SK-N-SH (cell line): ENCODE data around the gene PODXL2. TPM values are rescaled to one million over a fixed set of nuclear protein-coding genes. Genes with fewer than 3 reads are reported as not detected.

Source experiments
- CTCF ChIA-PET: fragments of 300-600, 350-600 bp; formaldehyde crosslinking; extraction: SDS; loops from one replicate; lab custom pipeline; 2021; lab: Yijun Ruan, JAX
- POLR2A ChIA-PET: fragments of 350-600 bp; sonication (Branson Sonifier 250); formaldehyde crosslinking; extraction: SDS; loops from one replicate; lab custom pipeline; 2020; ENCODE audit warnings: antibody characterized with exemption, inconsistent platforms; lab: Yijun Ruan, JAX
- DNase-seq: peaks from one replicate; pipeline ENCODE4 v3.0.0; 2012
- H2AFZ ChIP-seq: fragments of 200-600 bp; sonication (generic); 2 replicates; pipeline ENCODE4 v1.8.1; 2016; ENCODE audit warnings: antibody characterized with exemption, mild to moderate bottlenecking, low read depth
- H3F3A ChIP-seq: fragments of 200-600 bp; sonication (generic); replicated peaks from 2 replicates; pipeline ENCODE3; 2016; ENCODE audit warnings: antibody characterized with exemption, mild to moderate bottlenecking; ENCODE audit not compliant: insufficient read depth
- H3K27ac ChIP-seq, 2 experiments: fragments of 200-500 bp in 1 of 2; fragments of 200-600 bp in 1 of 2; sonication (Bioruptor generic) in 1 of 2; sonication (generic), shearing (Covaris generic) in 1 of 2; 2 replicates each; pipeline versions ENCODE4 v1.5.1 to v1.6.1; 2014 to 2016; ENCODE audit warnings: low read depth in 2 of 2, inconsistent platforms in 1 of 2, low read length in 1 of 2, mild to moderate bottlenecking in 1 of 2, mixed read lengths in 1 of 2
- H3K27me3 ChIP-seq: fragments of 200-600 bp; sonication (generic), shearing (Covaris generic); 2 replicates; pipeline ENCODE4 v1.6.1; 2016; ENCODE audit warnings: mixed run types; ENCODE audit not compliant: insufficient read depth
- H3K36me3 ChIP-seq, 2 experiments: fragments of 200-500 bp in 1 of 2; fragments of 200-600 bp in 1 of 2; sonication (Bioruptor generic) in 1 of 2; sonication (generic) in 1 of 2; replicated peaks in 1 of 2; 2 replicates each; pipeline versions ENCODE3 to v1.5.1; 2014 to 2016; ENCODE audit warnings: low read length in 1 of 2, mild to moderate bottlenecking in 1 of 2; ENCODE audit not compliant: insufficient read depth in 2 of 2, control insufficient read depth in 1 of 2
- H3K4me1 ChIP-seq, 2 experiments: fragments of 200-500 bp in 1 of 2; fragments of 200-600 bp in 1 of 2; sonication (Bioruptor generic) in 1 of 2; sonication (generic), shearing (Covaris generic) in 1 of 2; 2 replicates each; pipeline versions ENCODE4 v1.5.1 to v1.6.1; 2014 to 2016; ENCODE audit warnings: low read depth in 1 of 2, low read length in 1 of 2, mixed run types in 1 of 2; ENCODE audit not compliant: insufficient read depth in 2 of 2, control insufficient read depth in 1 of 2
- H3K4me2 ChIP-seq: fragments of 200-600 bp; sonication (generic), shearing (Covaris generic); 2 replicates; pipeline ENCODE4 v1.6.1; 2017; ENCODE audit warnings: mixed run types
- H3K4me3 ChIP-seq, 2 experiments: fragments of 200-500 bp in 1 of 2; fragments of 200-600 bp in 1 of 2; sonication (Bioruptor generic) in 1 of 2; sonication (generic), shearing (Covaris generic) in 1 of 2; 2 replicates each; pipeline versions ENCODE4 v1.5.1 to v1.8.1; 2014 to 2016; ENCODE audit warnings: low read depth in 2 of 2, inconsistent platforms in 1 of 2, low read length in 1 of 2, mild to moderate bottlenecking in 1 of 2, mixed read lengths in 1 of 2, moderate library complexity in 1 of 2
- H3K79me2 ChIP-seq: fragments of 200-600 bp; sonication (generic); 2 replicates; pipeline ENCODE4 v1.8.1; 2017; ENCODE audit warnings: mild to moderate bottlenecking; ENCODE audit not compliant: insufficient read depth
- H3K9ac ChIP-seq: fragments of 200-600 bp; sonication (generic); 2 replicates; pipeline ENCODE4 v1.6.1; 2017; ENCODE audit warnings: mixed run types
- H3K9me2 ChIP-seq: fragments of 200-600 bp; sonication (generic); 2 replicates; pipeline ENCODE4 v1.6.1; 2017; ENCODE audit warnings: mixed run types
- H3K9me3 ChIP-seq: fragments of 200-600 bp; sonication (generic); 2 replicates; pipeline ENCODE4 v1.6.1; 2017; ENCODE audit warnings: mixed run types, mild to moderate bottlenecking, moderate library complexity
- H4K20me1 ChIP-seq: fragments of 200-600 bp; sonication (generic); 2 replicates; pipeline ENCODE4 v1.6.1; 2017; ENCODE audit warnings: mild to moderate bottlenecking, mixed run types; ENCODE audit not compliant: insufficient read depth
- CHD2 ChIP-seq: fragments of 150-350 bp; IDR thresholded peaks from 2 replicates; pipeline ENCODE4 v1.6.1; 2018; ENCODE audit warnings: low read length; ENCODE audit not compliant: partially characterized antibody
- ELF1 ChIP-seq: IDR thresholded peaks from 2 replicates; pipeline ENCODE4 v1.4.0; 2012
- EP300 ChIP-seq, 2 experiments: IDR thresholded peaks; 2 replicates each; pipeline versions ENCODE4 v1.4.0 to v1.6.1; 2012; ENCODE audit warnings: borderline replicate concordance in 1 of 2, low read depth in 1 of 2, low read length in 1 of 2
- EZH2phosphoT487 ChIP-seq: fragments of 200-600 bp; sonication (generic); IDR thresholded peaks from 2 replicates; pipeline ENCODE4 v1.6.1; 2017; ENCODE audit warnings: low read depth, mixed run types, mild to moderate bottlenecking, antibody characterized with exemption, moderate library complexity, borderline replicate concordance
- GATA2 ChIP-seq: sonication (generic); formaldehyde crosslinking; IDR thresholded peaks from 2 replicates; pipeline ENCODE4 v1.5.0; 2020; ENCODE audit warnings: mild to moderate bottlenecking, missing genetic modification reagents
- MXI1 ChIP-seq: IDR thresholded peaks from 2 replicates; pipeline ENCODE4 v1.6.1; 2012; ENCODE audit warnings: mild to moderate bottlenecking, low read depth, low read length, improper control_type of control experiment
- NFIC ChIP-seq: IDR thresholded peaks from 2 replicates; pipeline ENCODE4 v1.4.0; 2012; ENCODE audit warnings: borderline replicate concordance
- NRF1 ChIP-seq: IDR thresholded peaks from 2 replicates; pipeline ENCODE4 v1.6.1; 2012; ENCODE audit warnings: low read depth, mild to moderate bottlenecking, low read length
- RCOR1 ChIP-seq: fragments of 150-350 bp; IDR thresholded peaks from 2 replicates; pipeline ENCODE4 v1.6.1; 2017; ENCODE audit warnings: antibody characterized with exemption, low read length
- RFX5 ChIP-seq: IDR thresholded peaks from 2 replicates; pipeline ENCODE4 v1.6.1; 2012; ENCODE audit warnings: mild to moderate bottlenecking, improper control_type of control experiment, low read length
- RXRA ChIP-seq: IDR thresholded peaks from 2 replicates; pipeline ENCODE4 v1.4.0; 2012; ENCODE audit warnings: low read depth, mild to moderate bottlenecking, borderline replicate concordance
- TAF1 ChIP-seq: IDR thresholded peaks from 2 replicates; pipeline ENCODE4 v1.6.1; 2012; ENCODE audit warnings: low read depth, mild to moderate bottlenecking, low read length, moderate library complexity, borderline replicate concordance
- TEAD4 ChIP-seq: IDR thresholded peaks from 2 replicates; pipeline ENCODE4 v1.4.0; 2012; ENCODE audit warnings: mild to moderate bottlenecking, borderline replicate concordance; ENCODE audit not compliant: insufficient read depth
- WGBS: methylation state at CpG from one replicate; pipeline ENCODE4 v1.1.6; 2017; ENCODE audit warnings: low lambda C conversion rate; 5-methylcytosine and 5-hydroxymethylcytosine counted together
- polyA plus RNA-seq, 3 experiments: library from polyadenylated mRNA; depleted of rRNA; stranded (reverse); fragments of >200 nt; gene quantifications; 2 replicates each; pipeline ENCODE4 v1.2.3, GENCODE V29; 2012
- TF ChIP-seq, protein P1 (sequence below): IDR thresholded peaks from 2 replicates; pipeline ENCODE4 v1.4.0; 2012; ENCODE audit warnings: low read depth
- TF ChIP-seq, protein P2 (sequence below): IDR thresholded peaks from 2 replicates; pipeline ENCODE4 v1.6.1; 2012; ENCODE audit warnings: mild to moderate bottlenecking, low read depth, low read length, moderate library complexity
- TF ChIP-seq, protein P3 (sequence below): fragments of 150-350 bp; IDR thresholded peaks from 2 replicates; pipeline ENCODE4 v1.6.1; 2016; ENCODE audit warnings: mild to moderate bottlenecking, low read depth, low read length
- TF ChIP-seq, protein P4 (sequence below): IDR thresholded peaks from 2 replicates; pipeline ENCODE4 v1.4.0; 2012; ENCODE audit warnings: low read depth, borderline replicate concordance

The PODXL2 gene
- polyA plus RNA-seq, 1 of the 3 experiments (the other 2 are of a cell fraction) = 27.5 TPM

DNA sequence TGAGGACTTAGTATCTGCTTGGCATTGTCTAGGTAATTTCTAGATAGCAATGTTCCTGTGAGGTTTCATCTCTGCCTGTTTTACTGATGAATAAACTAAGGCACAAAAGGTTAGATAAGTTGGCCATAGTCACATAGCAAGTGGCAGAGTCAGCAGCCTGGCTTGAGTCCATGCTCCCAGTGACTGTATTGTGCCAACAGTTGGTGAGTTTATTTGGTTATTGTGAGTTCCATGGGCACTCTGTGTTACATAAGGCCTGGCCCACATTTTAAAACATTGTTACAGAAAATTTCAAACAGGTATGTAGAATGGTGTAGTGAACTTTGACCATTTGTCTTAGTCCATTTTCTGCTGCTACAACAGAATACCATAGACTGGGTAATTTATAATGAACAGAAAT lies 15.6 kb upstream of the PODXL2 start (continued):
- no peak for TF ChIP-seq RFX5

DNA sequence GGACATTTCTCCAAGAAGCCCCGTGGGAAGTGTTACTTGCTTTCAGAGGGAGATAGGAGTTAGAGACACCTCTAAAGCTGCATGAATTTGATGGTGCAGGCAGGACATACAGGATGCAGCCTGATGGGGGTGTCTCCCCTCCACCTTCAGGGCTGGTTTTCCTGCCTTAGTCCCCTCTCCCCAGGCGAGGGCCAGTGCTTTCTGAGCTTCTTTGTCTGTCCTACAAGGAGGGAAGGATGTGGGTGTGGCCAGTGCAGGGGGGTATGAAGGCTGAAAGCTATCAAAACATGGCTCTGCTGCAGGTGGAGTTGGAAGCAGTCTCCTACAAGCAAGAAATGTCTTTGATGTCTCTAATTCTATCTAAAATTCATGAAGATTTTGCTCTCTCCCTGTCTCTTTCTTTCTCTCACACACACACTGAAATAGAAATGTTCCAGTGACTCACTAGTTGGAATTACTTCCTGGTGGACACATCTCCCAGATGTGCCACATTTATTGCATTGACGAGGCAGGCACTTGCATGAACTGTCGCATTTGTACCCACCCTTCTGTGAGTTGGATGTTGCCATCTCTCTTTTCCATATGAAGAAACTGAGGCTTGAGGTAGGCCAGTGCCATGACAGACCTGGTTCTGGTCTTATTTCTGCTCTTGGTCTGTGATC lies 13.9 kb upstream of the PODXL2 start:
- no peaks in the 10 kb centered on the region for H3K27me3 ChIP-seq
- H3K79me2 ChIP-seq = no peaks in the 10 kb centered on the region; the same call in none of the 2 replicates
- H3K9me3 ChIP-seq = no peaks in the 10 kb centered on the region
- no peak overlapping the region for H3K4me2 ChIP-seq
- no peak overlapping the region for H3K9ac ChIP-seq
- no peak overlapping the region for H2AFZ ChIP-seq
- ChIA-PET CTCF (interaction anchor here (0.7 kb wide), 1 partner anchor 38 kb away, joined by 3 read pairs; no protein-coding TSS in a partner anchor), POLR2A (no interaction called here)
- 93% methylated on average over 4 of the region's 4 CpGs for WGBS
- DNase-seq = no peak
- H3K4me1 ChIP-seq = peaks cover 0 to 8% of the 10 kb centered on the region in 2 experiments; a peak in 1 of 4 replicates
- TF ChIP-seq NFIC = no peak
- no peak for TF ChIP-seq EP300 (IDR thresholded peaks at IDR 0.05; ENCODE audit: borderline replicate concordance in 1 of 2, low read depth in 1 of 2, low read length in 1 of 2)
- TF ChIP-seq RFX5 = no peak
- no peak for TF ChIP-seq TEAD4
- TF ChIP-seq GATA2 (CRISPR knock-in tag) = no peak
- TF ChIP-seq, protein P1, sequence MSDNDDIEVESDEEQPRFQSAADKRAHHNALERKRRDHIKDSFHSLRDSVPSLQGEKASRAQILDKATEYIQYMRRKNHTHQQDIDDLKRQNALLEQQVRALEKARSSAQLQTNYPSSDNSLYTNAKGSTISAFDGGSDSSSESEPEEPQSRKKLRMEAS = no peak
- TF ChIP-seq, all 33 proteins: peak for 0
- Histone ChIP-seq H3F3A (no peaks in the 10 kb centered on the region), H3K4me3 (no peak overlapping the region), H3K9me2 (no peaks in the 10 kb centered on the region), H4K20me1 (no peaks in the 10 kb centered on the region), H3K27ac (no peak overlapping the region), H3K36me3 (peaks cover 6 to 53% of the 10 kb centered on the region in 2 experiments)

DNA sequence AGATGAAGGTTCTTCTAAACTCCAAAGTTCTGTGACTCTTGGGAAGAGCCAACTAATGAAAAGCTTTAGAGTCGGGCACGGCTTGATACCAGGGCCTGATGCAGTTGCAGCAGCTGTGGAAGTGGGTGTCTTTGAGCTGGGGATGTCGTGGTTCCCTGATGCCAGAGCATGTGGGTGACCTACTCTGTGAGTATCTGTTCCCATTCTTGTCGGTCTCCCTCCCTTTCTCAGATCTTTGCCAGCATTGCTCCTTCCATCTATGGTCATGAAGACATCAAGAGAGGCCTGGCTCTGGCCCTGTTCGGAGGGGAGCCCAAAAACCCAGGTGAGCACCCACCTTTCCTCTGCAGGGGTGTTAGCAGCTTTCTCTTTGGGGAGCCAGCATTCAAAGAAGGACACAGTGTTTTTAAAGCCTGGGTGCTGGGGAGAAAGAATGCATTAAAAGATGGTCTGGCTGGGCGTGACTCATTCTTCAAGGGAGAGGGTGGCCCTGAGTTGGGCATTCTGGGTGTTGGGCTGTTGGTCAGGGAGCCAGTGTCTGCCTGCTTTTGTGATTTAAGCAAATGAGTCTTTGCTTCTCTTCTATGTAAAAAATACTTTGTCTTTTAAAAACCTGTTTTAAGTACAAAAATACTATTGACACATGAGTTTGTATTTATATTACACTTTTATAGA lies 13.2 kb upstream of the PODXL2 start:
- CTCF ChIA-PET = interaction anchor here (0.5 to 1.1 kb wide), 3 partner anchors 25 to 37 kb away, joined by 3 read pairs; no protein-coding TSS in a partner anchor
- H3K79me2 ChIP-seq = no peaks in the 10 kb centered on the region; the same call in none of the 2 replicates
- no peak for DNase-seq
- H3K4me3 ChIP-seq = no peak overlapping the region
- 98% methylated on average over 4 of the region's 6 CpGs for WGBS
- H2AFZ ChIP-seq = no peak overlapping the region
- no peaks in the 10 kb centered on the region for H3K27me3 ChIP-seq
- H3K4me2 ChIP-seq = no peak overlapping the region
- POLR2A ChIA-PET = no interaction called here
- H3K9me3 ChIP-seq = no peaks in the 10 kb centered on the region
- no peaks in the 10 kb centered on the region for H4K20me1 ChIP-seq
- no peak overlapping the region for H3K9ac ChIP-seq
- no peaks in the 10 kb centered on the region for H3K9me2 ChIP-seq
- TF ChIP-seq, protein P2, sequence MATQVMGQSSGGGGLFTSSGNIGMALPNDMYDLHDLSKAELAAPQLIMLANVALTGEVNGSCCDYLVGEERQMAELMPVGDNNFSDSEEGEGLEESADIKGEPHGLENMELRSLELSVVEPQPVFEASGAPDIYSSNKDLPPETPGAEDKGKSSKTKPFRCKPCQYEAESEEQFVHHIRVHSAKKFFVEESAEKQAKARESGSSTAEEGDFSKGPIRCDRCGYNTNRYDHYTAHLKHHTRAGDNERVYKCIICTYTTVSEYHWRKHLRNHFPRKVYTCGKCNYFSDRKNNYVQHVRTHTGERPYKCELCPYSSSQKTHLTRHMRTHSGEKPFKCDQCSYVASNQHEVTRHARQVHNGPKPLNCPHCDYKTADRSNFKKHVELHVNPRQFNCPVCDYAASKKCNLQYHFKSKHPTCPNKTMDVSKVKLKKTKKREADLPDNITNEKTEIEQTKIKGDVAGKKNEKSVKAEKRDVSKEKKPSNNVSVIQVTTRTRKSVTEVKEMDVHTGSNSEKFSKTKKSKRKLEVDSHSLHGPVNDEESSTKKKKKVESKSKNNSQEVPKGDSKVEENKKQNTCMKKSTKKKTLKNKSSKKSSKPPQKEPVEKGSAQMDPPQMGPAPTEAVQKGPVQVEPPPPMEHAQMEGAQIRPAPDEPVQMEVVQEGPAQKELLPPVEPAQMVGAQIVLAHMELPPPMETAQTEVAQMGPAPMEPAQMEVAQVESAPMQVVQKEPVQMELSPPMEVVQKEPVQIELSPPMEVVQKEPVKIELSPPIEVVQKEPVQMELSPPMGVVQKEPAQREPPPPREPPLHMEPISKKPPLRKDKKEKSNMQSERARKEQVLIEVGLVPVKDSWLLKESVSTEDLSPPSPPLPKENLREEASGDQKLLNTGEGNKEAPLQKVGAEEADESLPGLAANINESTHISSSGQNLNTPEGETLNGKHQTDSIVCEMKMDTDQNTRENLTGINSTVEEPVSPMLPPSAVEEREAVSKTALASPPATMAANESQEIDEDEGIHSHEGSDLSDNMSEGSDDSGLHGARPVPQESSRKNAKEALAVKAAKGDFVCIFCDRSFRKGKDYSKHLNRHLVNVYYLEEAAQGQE = no peak
- TF ChIP-seq, protein P3, sequence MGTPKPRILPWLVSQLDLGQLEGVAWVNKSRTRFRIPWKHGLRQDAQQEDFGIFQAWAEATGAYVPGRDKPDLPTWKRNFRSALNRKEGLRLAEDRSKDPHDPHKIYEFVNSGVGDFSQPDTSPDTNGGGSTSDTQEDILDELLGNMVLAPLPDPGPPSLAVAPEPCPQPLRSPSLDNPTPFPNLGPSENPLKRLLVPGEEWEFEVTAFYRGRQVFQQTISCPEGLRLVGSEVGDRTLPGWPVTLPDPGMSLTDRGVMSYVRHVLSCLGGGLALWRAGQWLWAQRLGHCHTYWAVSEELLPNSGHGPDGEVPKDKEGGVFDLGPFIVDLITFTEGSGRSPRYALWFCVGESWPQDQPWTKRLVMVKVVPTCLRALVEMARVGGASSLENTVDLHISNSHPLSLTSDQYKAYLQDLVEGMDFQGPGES = no peak
- no peak for TF ChIP-seq RXRA
- no peak for TF ChIP-seq RFX5
- TF ChIP-seq ELF1 = no peak
- no peak for TF ChIP-seq EZH2phosphoT487
- TF ChIP-seq CHD2 = no peak
- TF ChIP-seq NRF1 = no peak
- TF ChIP-seq, protein P4, sequence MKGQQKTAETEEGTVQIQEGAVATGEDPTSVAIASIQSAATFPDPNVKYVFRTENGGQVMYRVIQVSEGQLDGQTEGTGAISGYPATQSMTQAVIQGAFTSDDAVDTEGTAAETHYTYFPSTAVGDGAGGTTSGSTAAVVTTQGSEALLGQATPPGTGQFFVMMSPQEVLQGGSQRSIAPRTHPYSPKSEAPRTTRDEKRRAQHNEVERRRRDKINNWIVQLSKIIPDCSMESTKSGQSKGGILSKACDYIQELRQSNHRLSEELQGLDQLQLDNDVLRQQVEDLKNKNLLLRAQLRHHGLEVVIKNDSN = no peak
- no peak for TF ChIP-seq TAF1
- no peak for TF ChIP-seq RCOR1
- no peak for TF ChIP-seq MXI1
- TF ChIP-seq GATA2 (CRISPR knock-in tag) = no peak
- no peak overlapping the region for H3K27ac ChIP-seq
- H3F3A ChIP-seq = no peaks in the 10 kb centered on the region
- peaks cover 0 to 8% of the 10 kb centered on the region in 2 experiments; a peak in 1 of 4 replicates for H3K4me1 ChIP-seq
- H3K36me3 ChIP-seq = peaks cover 5 to 52% of the 10 kb centered on the region in 2 experiments
